ENCODE results near the gene DPYSL3. TPM values are rescaled to one million over a fixed set of nuclear protein-coding genes. Genes with fewer than 3 reads are reported as not detected.

The DPYSL3 gene
- total RNA-seq, 1 donor from 2014 or later = 0.40 TPM

DNA sequence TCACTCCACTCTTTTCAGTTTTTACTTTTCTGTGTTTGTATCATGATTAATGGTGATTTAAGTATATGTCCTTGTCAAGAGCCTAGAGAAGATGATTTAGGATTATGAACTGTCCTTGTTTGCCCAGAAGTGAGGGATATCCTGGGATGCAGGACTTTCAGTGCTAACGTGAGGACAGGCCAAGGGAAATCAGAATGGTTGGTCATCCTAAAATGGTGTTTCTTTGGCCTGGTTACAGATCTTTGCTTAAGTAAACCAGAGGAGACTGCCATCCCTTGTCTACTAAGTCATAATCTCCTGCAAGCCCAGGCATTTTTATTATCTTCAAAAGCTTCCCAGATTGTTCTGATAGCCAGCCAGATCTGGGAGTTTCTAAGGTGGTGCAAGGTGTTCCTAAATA is 22.3 kb upstream of the DPYSL3 start:
- Mint-ChIP-seq H3K4me1 (no peaks in the 10 kb centered on the region), H3K27ac (no peak overlapping the region), H3K36me3 (ENCODE audit: low read depth) (no peaks in the 10 kb centered on the region), H3K9me3 (no peaks in the 10 kb centered on the region), H3K27me3 (peaks cover 2% of the 10 kb centered on the region), H3K4me3 (no peak overlapping the region)
- intact Hi-C loops (cut with micrococcal nuclease) = no loop called here
- DNase-seq = no peak

DNA sequence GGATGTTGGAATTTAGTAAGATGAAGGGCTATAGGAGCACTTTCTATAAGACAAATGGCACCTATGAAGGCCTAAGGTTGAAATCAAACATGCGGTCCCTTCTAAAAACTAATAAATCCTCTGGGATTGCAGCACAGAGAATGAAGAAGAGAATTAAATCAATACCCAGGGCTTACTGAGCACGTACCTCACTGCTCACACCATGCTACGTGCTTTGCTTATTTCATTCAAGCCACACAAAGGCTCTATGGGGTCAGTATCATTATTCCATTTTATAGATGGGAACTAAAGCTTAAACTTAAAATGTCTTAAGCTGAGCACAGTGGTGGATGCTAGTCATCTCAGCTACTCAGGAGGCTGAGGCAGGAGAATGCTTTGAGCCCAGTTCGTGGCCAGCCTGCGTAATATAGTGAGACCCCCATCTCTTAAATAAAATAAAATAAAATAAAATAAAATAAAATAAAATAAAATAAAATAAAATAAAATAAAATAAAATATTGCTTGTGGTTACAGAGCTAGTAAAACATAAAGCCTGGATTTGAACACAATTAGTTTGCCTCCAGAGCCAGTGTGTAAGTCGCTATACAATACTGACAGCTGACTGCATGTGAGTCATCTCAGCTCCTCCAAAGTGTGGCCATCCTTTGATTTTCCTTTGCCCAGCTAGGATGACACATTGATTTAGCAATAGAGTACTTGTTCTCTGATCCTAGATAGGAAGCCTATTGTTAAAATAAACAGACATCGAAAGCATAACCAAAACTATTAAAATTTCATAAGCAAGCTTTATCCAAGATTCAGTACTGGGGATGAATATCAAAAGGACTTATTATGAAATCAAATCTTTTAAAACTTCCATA is 20.9 kb upstream of the DPYSL3 start:
- Mint-ChIP-seq H3K27ac (no peak overlapping the region), H3K27me3 (peaks cover 2% of the 10 kb centered on the region), H3K4me1 (no peaks in the 10 kb centered on the region), H3K4me3 (no peak overlapping the region), H3K9me3 (no peaks in the 10 kb centered on the region), H3K36me3 (ENCODE audit: low read depth) (no peaks in the 10 kb centered on the region)
- intact Hi-C loops (cut with micrococcal nuclease) = no loop called here
- no peak for DNase-seq

DNA sequence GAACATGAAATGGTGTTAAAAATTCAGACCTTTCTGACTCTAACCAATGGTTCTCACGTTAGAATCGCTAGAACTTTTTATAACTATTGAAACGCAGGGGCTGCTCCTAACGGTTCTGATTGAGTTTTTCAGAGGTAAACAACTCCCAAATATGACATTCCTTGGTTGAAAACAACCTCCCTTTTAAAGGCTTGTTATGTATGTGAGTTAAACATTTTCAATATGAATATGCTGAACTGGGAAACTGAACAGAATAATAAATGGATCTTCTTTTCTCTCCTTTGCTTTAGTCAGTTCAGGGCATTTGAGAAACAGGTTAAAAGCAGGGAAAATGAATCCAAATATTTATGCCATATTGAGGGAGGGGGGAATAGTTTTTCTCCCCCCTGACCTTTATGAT is 13.2 kb upstream of the DPYSL3 start:
- H3K4me1 Mint-ChIP-seq = no peaks in the 10 kb centered on the region
- H3K27ac Mint-ChIP-seq = no peak overlapping the region
- H3K27me3 Mint-ChIP-seq = peaks cover under 1% of the 10 kb centered on the region
- DNase-seq = no peak
- H3K9me3 Mint-ChIP-seq = no peaks in the 10 kb centered on the region
- no peak overlapping the region for H3K4me3 Mint-ChIP-seq
- intact Hi-C loops (cut with micrococcal nuclease) = no loop called here
- no peaks in the 10 kb centered on the region for H3K36me3 Mint-ChIP-seq (ENCODE audit: low read depth)

DNA sequence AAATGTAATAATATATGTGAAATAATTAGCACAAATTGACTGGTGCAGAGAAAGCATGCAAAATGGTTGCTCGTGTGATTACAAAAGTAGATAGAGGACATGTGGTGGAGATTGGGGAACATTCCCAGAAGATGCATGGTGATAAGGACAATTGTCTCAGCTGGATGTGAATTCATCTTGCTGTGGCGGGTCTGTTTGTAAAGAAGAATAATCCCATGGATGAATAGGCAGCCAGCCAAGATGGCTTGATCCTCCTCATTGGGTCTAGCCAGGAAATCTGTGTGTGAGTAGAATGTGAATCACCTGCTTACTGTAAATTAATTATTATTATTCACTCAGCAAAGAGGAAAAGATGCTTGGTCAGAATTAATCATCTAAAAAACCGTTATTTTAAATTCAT is 12.6 kb upstream of the DPYSL3 start:
- no peak overlapping the region for H3K4me3 Mint-ChIP-seq
- H3K27me3 Mint-ChIP-seq = no peaks in the 10 kb centered on the region
- H3K9me3 Mint-ChIP-seq = no peaks in the 10 kb centered on the region
- intact Hi-C loops (cut with micrococcal nuclease) = no loop called here
- DNase-seq = no peak
- no peaks in the 10 kb centered on the region for H3K36me3 Mint-ChIP-seq (ENCODE audit: low read depth)
- no peaks in the 10 kb centered on the region for H3K4me1 Mint-ChIP-seq
- no peak overlapping the region for H3K27ac Mint-ChIP-seq

DNA sequence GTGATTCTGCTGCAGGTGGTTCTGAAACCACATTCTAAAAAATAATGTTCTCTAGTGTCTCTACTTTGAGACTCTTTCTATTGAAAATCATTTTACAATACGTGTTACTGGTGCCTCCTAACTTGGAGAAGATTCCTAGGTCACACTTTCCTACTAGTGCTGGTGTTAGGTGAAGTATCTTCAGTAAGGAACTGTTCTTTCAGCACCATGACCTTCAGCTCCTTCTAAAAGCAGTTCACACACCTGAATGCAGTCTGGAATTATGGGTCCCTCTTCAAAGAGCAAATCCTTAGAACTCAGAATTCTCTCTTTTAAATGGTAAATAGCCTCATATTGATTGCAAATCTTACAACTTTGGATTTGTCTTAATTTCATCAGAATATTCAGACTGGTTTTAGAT is 10.6 kb upstream of the DPYSL3 start:
- Mint-ChIP-seq H3K4me1 (no peaks in the 10 kb centered on the region), H3K9me3 (no peaks in the 10 kb centered on the region), H3K4me3 (no peak overlapping the region), H3K36me3 (ENCODE audit: low read depth) (no peaks in the 10 kb centered on the region), H3K27ac (no peak overlapping the region), H3K27me3 (no peaks in the 10 kb centered on the region)
- intact Hi-C loops (cut with micrococcal nuclease) = no loop called here
- no peak for DNase-seq

DNA sequence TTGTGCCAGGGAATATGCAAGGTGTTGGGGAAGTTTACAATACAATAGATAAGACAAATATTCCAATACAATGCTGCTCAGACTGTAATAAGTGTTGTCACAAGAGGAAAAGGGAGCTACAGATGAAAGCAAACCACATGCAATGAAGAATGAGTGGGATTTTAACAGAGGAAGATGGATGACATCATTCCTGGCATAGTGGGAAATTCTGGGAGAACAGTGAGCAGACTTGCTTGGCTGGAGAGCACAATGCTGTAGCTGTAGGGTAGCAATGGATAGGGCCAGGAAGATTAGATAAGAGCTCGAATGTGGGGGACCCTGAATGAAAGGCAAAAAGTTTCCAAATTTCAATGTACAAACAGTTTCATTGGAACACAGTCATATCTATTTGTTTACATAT is 9.5 kb upstream of the DPYSL3 start:
- H3K4me1 Mint-ChIP-seq = no peaks in the 10 kb centered on the region
- H3K36me3 Mint-ChIP-seq (ENCODE audit: low read depth) = no peaks in the 10 kb centered on the region
- no peak for DNase-seq
- no peaks in the 10 kb centered on the region for H3K27me3 Mint-ChIP-seq
- H3K27ac Mint-ChIP-seq = no peak overlapping the region
- H3K4me3 Mint-ChIP-seq = no peak overlapping the region
- H3K9me3 Mint-ChIP-seq = no peaks in the 10 kb centered on the region
- intact Hi-C loops (cut with micrococcal nuclease) = no loop called here

DNA sequence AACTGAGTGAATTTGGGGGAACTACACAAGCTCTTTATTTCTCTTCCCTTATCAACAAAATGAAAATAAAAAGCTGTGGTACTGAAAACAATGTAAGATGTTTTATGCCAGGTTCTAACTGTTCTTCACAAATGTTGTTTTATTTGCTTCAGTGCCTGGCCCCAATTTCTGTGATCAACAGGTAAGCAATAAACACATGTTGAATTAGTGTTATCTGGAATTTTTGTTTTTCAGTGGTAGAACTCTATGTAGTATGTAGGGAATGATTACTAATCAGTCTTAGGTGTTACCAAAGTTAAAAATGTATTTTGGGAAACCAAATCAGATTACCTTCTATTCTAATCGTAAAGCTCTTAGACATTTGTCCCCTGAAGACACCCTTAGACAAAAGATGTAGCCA is 7.5 kb upstream of the DPYSL3 start:
- Mint-ChIP-seq H3K9me3 (no peaks in the 10 kb centered on the region), H3K4me3 (no peak overlapping the region), H3K27ac (no peak overlapping the region), H3K36me3 (ENCODE audit: low read depth) (no peaks in the 10 kb centered on the region), H3K4me1 (no peaks in the 10 kb centered on the region), H3K27me3 (no peaks in the 10 kb centered on the region)
- intact Hi-C loops (cut with micrococcal nuclease) = no loop called here
- no peak for DNase-seq

DNA sequence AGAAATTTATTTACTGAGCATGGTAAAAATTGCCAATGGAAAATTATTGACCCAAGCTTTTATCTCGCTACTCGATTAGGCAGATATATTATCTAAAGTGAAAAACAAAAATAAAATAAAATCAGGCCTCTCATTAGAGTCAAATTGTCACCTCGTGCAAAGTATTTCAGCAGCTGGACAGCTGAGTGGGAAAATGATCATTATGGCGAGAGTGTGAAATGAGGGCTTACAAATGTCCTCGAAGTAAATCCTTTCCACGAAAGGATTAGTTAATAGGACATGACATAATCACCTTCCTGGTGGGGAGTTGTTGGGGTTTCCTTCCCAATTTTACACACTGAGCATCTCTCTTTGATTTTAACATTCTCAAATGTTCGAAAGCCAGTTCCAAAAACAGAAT is 5.4 kb upstream of the DPYSL3 start:
- intact Hi-C loops (cut with micrococcal nuclease) = no loop called here
- no peak overlapping the region for H3K4me3 Mint-ChIP-seq
- no peak overlapping the region for H3K27ac Mint-ChIP-seq
- H3K9me3 Mint-ChIP-seq = no peaks in the 10 kb centered on the region
- H3K36me3 Mint-ChIP-seq (ENCODE audit: low read depth) = no peaks in the 10 kb centered on the region
- peaks cover 10% of the 10 kb centered on the region for H3K27me3 Mint-ChIP-seq
- no peak for DNase-seq
- H3K4me1 Mint-ChIP-seq = no peaks in the 10 kb centered on the region

DNA sequence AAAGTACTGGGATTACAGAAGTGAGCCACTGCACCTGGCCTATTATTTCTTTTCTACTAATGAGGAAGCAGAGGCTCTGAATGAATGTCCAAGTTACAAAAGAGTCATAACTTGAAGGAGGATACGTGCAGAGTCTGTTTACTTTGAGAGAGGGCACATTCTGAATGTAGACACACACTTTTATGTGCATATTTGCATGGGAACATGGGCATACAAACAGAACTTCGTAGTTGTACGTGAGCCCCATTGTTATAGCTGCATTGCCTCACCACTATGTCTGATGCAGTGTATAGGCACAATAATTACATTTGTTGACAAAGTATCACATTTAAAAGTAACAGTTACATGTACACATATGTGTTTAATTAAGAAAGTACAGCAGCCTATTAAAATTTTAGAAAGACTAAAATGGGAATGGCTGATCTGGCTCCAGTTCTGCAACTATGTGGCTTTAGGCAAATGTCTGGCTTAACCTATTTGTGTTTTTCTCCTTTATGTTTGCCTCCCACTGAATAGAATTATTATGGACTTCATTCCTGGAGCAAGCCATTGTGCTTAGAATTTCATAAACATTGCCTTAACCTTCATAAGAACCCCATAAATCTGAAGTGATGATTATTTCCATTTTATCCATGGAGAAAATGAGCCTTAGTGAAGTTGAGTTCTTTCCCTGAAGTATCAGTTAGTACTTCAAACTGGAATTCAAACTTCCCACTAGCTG is 3.0 kb upstream of the DPYSL3 start:
- intact Hi-C loops (cut with micrococcal nuclease) = no loop called here
- DNase-seq = no peak
- no peaks in the 10 kb centered on the region for H3K9me3 Mint-ChIP-seq
- H3K27ac Mint-ChIP-seq = no peak overlapping the region
- no peak overlapping the region for H3K4me3 Mint-ChIP-seq
- peaks cover 29% of the 10 kb centered on the region for H3K27me3 Mint-ChIP-seq
- no peaks in the 10 kb centered on the region for H3K36me3 Mint-ChIP-seq (ENCODE audit: low read depth)
- H3K4me1 Mint-ChIP-seq = peaks cover 6% of the 10 kb centered on the region

DNA sequence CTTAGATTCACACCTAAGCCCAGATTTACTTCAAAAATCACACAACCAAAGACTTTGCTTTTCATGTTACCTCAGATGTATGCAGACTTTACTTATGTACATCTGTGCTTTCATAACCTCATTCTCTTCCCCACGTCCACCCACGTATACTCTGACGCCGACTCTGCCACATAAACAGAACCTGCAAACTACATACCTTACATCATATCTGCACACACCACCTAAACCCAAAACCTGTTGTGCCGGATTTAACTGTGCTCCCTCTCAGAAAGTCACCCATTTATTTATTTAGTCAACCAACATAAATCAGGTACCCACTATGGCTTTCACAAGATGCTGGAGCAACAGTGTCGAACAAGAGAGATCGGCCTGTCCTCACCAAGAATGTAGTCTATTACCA is 1.0 kb upstream of the DPYSL3 start:
- H3K4me1 Mint-ChIP-seq = peaks cover 6% of the 10 kb centered on the region
- no peaks in the 10 kb centered on the region for H3K9me3 Mint-ChIP-seq
- no peak overlapping the region for H3K27ac Mint-ChIP-seq
- no peaks in the 10 kb centered on the region for H3K36me3 Mint-ChIP-seq (ENCODE audit: low read depth)
- intact Hi-C loops (cut with micrococcal nuclease) = no loop called here
- peaks cover 33% of the 10 kb centered on the region for H3K27me3 Mint-ChIP-seq
- DNase-seq = no peak
- H3K4me3 Mint-ChIP-seq = no peak overlapping the region

DNA sequence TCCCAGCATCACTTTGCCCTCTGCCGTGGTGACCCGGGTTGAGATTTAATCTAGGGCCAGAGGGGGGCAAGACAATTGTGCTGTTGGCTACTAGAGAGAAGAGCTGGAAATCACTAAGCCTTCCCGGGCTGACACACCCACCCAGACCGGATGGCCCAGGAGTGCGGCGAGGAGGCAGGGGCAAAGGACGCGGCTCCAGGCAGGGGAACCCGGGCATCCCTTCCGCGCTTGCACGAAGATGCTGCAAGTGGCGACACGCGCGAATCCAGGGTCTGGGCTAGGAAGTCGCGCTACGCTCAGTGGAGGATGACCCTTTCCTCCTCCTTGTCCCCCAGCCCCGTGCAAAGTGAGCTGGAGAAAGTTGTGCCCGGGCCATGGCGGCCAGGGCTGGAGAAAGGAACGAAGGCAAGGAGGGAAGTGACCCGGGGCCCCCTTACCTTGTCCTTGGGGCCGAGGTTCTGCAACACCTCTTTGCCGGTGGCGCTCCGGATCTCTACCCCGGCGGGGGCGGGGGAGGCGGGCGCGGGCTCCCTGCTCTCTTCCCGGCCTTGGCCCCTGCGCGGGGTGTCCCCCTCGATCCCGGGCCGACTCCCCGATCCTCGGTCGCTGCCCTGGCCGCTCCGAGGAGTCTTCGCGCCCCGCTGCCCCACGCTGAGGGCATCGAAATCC is 693 bp downstream of the DPYSL3 start:
- Mint-ChIP-seq H3K36me3 (ENCODE audit: low read depth) (no peaks in the 10 kb centered on the region), H3K4me1 (peaks cover 6% of the 10 kb centered on the region), H3K27me3 (peaks cover 33% of the 10 kb centered on the region), H3K9me3 (no peaks in the 10 kb centered on the region), H3K27ac (no peak overlapping the region), H3K4me3 (no peak overlapping the region)
- intact Hi-C loops (cut with micrococcal nuclease) = no loop called here
- DNase-seq = no peak

DNA sequence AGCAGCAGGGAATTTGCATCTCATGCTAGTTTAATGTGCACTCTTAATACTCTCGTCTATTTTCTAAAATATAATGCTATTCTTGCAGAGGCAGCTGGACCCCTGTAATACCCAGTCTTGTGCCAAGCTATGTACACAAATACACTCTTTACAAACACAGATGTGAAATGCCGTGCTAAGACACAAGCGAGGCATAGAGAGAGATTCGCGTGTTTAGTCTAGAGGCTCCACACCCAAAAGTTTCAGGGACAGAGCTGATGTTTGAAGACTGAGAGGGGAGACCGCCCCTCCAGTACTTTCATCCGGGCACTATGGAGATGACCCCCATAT is 1.2 kb downstream of the DPYSL3 start:
- no peak overlapping the region for H3K27ac Mint-ChIP-seq
- H3K4me3 Mint-ChIP-seq = no peak overlapping the region
- intact Hi-C loops (cut with micrococcal nuclease) = no loop called here
- DNase-seq = no peak
- peaks cover 33% of the 10 kb centered on the region for H3K27me3 Mint-ChIP-seq
- H3K9me3 Mint-ChIP-seq = no peaks in the 10 kb centered on the region
- H3K4me1 Mint-ChIP-seq = peaks cover 6% of the 10 kb centered on the region
- H3K36me3 Mint-ChIP-seq (ENCODE audit: low read depth) = no peaks in the 10 kb centered on the region

DNA sequence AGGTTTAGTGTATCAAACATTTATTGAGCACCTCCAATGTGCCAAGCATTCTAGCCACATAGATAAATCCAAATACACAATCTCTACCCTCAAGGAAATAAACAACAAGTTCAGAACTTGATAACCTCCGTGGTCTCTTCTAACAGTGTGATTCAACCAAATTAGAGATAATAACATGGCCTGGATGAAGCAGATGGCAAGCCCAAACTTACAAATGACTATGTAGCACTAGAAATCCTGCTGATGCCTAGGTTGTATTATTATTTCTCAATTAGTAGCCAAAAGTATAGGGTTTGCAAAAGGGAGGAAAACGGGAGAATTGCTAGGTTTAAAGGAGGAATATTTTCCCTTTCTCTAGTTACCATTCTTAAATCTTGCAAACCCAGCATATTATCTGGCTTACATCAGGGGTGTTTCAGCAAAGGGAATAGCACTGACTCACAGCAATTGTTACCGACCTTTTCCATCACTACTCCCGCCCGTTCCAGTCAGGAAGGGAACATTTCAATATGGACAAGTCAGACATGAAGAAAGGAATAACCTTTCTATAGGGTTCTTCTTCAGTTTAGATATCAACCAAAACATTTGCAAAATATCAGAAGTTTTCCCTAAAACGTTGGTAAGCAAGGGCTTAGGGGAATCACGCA is 2.3 kb downstream of the DPYSL3 start:
- Mint-ChIP-seq H3K9me3 (no peaks in the 10 kb centered on the region), H3K36me3 (ENCODE audit: low read depth) (no peaks in the 10 kb centered on the region), H3K27ac (no peak overlapping the region), H3K27me3 (peaks cover 33% of the 10 kb centered on the region), H3K4me3 (no peak overlapping the region), H3K4me1 (peaks cover 6% of the 10 kb centered on the region)
- intact Hi-C loops (cut with micrococcal nuclease) = no loop called here
- no peak for DNase-seq

DNA sequence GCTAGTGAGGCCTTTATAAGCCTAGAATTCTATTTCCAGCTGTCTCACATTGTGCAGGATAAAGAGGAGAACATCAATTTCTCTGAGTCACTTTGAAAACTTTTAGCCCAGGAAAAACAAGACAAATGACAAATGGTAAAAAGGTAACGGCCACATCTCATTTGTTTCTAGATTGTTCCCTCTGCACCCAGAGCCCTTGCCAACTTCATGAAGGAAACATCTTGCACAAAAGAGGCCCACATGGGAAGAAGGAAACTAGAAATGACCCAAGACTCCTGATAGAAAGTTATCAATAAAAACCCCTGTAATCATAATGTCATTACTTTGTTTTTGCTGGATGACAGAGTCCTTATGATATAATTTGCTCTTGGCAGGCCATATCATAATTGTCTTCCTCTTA is 5.3 kb downstream of the DPYSL3 start:
- no peaks in the 10 kb centered on the region for H3K36me3 Mint-ChIP-seq (ENCODE audit: low read depth)

More for the DNA sequence above, 5.3 kb downstream of the DPYSL3 start:
- intact Hi-C loops (cut with micrococcal nuclease) = no loop called here
- Mint-ChIP-seq H3K9me3 (no peaks in the 10 kb centered on the region), H3K27ac (no peak overlapping the region), H3K4me1 (peaks cover 2% of the 10 kb centered on the region), H3K27me3 (peaks cover 16% of the 10 kb centered on the region), H3K4me3 (no peak overlapping the region)
- DNase-seq = no peak
